T47D (cell line): ENCODE results near the gene MEF2C.
A peak's percentile ranks its signal among the peaks of the same experiment; 100 is the strongest.

ENCODE experiments used
- DNase-seq, 2 experiments: peaks; one replicate each; pipeline versions ENCODE4 v3.0.0 to v3.0.0-alpha.2; 2011 to 2012; ENCODE audit warnings: low read depth in 1 of 2, low spot score in 1 of 2
- JUND ChIP-seq: IDR thresholded peaks from 2 replicates; pipeline ENCODE4 v1.6.1; 2012; ENCODE audit warnings: low read depth
- in situ Hi-C: cut with HindIII; loops from 2 replicates; pipeline ENCODE4 v1.10.0; 2016; ENCODE audit warnings: low sequenced_read_pairs, low pct_unique_long_range_greater_than_20kb

The MEF2C gene

DNA sequence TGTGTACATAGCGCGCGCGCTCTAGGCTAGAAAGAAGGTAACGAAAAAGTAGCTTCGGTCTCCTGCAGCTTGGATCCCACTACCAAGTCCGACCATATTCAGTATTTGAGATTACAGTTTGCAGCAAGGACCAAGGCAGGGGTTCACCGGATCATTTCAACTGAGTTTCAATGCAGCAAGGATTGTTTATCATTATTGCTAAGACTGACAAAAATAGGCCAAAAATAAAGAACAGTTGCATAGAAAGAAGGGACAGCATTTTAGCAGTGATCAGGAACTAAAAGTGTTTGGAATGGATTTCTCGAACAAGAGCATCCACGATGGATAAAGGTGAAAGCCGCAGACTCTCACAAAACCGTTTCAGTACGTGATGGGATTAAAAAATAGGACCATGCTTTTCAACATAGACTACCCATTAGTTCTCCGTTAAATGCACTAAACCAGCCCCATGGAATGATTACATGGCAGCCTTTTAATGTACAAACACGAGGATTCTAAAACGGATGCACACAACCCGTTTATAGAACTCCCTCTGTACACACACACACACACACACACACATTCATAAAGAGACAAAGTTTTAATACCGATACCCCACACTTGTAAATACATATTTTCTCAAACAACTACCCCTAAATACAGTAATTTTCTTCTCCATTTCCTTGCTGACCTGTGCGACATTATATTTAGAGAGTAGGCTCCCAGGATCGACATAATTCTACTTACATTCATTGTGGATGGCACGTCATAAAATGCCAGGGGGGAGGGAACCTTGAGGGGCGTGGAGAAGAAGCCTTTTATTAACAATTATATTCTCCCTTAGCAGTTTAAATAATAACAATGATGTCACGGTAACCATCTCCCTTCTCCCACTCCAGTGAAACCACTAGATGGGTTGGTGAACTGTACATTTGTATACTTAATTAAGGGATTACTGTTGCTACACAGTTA lies 197.1 kb downstream of the MEF2C start:
- in situ Hi-C loops: no loop called here
- no peak for TF ChIP-seq JUND
- no peak for DNase-seq

DNA sequence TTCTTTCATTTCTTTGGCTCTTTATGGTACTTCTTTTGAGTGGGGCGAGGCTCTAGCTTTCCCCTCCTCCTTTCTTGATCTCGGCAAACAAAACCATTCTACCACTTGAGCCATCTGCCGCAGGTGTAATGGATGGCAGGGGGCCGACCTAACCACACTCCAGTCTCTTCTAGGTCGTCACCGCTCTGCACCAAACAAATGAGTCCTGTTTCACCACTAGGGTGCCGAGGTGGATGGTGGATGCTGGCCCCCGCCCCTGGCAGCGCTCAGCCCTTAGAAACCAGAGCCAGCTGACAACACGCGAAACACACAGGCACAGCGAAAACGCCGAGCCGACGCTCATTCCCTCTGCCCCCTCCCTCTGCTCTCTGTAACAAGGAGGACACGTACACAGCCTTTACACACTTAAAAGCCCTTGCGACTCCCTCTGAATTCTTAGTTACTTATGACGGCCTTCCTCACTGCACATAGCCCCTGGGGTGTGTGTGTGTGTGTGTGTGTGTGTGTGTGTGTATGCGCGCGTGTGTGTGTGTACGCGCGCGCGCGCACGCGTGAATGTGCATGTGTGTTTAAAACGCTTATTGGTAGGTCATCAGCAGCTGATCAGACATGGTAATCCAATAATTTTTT lies 199.4 kb downstream of the MEF2C start:
- TF ChIP-seq JUND: no peak
- peak in 1 of 2 experiments; percentile 78 for DNase-seq
- in situ Hi-C loops: no loop called here

DNA sequence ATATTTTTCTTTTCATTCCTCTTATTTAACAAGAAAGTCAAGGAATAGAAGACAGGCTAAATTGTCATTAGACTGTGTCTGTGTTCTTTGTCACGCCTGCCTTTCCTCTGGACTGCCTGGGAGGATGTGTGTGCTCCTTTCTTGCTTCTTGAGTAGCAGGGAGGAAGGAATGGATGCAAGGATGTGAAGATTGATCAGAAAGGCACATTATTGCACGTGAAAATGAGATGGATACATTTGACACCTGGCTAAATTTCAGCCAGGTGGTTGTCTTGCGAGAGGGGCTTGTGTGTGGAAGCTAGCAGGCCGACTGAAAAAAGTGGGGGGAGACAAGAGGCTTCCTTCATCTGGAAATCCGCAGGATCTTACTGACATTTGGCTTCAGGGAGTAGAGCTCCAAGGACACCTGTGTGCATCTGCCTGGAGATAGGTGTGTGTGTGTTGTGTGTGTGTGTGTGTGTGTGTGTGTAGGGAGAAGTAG lies 200.1 kb downstream of the MEF2C start:
- no peak for DNase-seq
- in situ Hi-C loops: no loop called here
- TF ChIP-seq JUND: no peak

DNA sequence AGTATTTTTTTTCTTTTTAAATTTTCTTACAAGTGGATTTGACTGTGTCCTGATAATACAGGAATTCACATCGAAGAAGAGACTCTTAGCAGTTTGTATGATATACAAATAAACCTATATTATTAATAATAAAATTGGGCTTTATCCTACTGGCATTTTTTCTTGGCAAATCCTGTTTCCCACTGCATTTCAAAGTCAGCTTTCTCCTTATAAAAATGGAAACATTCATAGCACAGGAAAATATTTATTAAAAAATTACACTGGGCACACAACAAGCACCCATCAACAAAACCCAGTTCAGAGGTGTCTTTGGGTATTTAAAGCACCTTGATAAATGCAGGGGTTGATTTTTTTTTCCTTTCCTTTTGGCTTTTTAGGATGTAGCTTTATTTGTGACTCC lies 200.9 kb downstream of the MEF2C start:
- in situ Hi-C loops: no loop called here
- TF ChIP-seq JUND: no peak
- no peak for DNase-seq

DNA sequence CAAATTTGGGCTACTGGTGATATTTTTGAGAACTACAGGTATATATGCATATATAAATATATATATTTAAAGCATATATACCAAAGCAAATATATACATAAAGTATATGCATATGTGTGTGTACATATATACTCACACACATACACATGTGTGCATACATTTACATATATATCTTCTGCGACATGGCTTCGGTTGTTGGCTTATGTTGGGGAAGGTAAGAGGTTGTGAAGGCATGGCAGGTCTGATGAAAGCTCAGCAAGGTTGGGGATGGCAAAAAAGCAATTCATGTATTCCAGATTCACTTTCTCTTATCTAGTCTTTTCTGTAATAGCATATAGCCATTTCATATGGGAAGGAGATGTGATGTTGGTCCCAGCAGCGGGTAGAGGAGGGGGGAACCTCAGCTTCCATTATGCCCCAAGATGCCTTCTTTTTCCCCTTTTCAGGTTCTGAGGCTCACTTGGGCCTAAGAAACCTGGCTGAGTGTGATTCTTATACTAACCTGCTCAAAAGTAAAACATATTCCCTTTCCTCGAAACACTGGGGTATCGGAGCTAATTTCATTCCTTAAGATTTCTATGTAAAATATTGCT lies 201.7 kb downstream of the MEF2C start:
- in situ Hi-C loops: no loop called here
- no peak for TF ChIP-seq JUND
- DNase-seq: no peak

DNA sequence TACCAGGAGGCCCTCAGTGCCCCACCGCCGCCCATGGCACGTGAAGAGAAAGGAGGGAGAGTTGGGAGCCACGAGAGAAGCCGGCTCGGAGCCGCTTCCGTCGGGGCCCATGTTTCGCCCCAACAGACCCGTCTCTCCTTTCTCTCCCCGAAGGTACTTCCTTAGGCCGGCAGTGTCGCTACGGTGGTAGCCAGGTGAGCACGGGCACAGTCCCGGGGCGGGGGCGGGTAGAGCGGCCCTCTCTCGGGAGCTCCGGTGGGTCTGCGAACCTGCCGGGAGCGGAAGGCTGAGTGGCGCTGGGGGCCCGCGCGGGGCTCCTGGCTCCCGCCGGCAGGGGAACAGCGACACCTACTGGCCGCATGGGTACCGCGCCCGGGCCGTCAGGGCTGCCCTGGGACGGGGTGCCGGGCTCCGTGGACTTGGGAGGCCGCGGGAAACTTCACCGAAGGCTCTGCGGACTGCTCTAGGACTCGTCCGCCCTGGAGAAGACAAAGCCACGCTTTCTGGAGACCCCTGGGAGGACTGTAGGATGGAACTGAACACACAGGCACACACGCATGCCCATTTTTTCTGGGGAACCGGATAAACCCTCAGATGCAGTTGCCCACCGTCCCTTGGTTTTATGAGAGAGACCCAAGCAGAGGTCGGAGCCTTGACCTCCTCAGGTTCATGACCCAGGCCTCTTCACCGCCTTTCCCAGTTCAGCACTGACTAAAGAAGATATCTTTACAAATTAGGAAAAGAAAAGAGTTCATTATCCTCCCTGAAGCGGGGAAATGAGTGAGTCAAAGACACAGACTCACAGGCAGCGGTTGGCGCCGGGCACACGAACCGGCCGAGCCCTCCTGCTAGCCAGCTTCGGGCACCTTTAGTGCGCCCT lies 202.5 kb downstream of the MEF2C start:
- no peak for TF ChIP-seq JUND
- in situ Hi-C loops: no loop called here
- peak; percentile 78 to 95 for DNase-seq

DNA sequence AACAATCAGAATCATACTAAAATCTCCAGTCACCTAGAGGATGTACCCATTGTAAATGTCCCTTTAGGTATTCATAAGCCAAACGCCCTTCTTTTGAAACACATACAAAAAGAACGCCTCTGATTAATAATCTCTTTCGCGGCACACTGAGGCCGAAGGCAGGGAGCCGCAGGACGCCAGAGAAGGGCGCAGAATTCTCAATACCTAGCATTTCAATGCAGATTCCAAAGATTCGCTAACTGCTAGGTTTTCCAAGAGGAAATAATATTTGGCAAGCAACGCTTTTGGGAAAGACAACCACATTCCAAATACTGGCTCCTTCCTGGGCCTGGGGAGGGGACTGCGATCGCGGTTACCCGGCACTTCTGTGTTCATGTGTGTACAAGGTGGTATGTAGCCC lies 203.3 kb downstream of the MEF2C start:
- in situ Hi-C loops: no loop called here
- no peak for TF ChIP-seq JUND
- no peak for DNase-seq

DNA sequence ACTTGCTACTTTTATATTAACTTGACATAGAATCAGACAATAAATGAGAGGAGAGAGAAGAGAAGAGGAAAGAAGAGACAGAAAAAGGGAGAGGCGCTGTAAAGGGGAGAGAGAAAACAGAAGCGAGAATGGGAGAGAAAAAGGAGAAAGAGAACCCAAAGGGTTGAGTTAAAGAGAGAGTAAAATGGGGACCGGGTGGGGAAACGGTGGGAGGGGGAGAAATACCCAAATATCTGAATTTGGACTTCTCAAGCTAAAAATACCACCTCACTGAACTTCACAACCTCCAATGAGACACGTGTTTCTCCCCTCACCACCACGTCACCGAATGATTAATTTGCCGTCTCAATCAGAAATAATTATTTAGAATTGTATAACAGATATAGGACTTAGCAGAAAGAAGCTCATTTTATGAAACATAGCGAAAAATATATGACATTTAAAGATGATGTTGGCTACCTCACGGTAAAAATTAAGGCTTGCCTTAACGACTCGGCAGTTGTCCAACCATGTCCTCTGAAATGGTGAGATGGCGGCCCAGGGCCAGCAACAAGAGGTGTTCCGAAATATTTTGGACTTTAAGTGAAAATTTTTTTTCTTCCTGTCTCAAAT lies 204.1 kb downstream of the MEF2C start:
- in situ Hi-C loops: no loop called here
- TF ChIP-seq JUND: no peak
- DNase-seq: no peak

DNA sequence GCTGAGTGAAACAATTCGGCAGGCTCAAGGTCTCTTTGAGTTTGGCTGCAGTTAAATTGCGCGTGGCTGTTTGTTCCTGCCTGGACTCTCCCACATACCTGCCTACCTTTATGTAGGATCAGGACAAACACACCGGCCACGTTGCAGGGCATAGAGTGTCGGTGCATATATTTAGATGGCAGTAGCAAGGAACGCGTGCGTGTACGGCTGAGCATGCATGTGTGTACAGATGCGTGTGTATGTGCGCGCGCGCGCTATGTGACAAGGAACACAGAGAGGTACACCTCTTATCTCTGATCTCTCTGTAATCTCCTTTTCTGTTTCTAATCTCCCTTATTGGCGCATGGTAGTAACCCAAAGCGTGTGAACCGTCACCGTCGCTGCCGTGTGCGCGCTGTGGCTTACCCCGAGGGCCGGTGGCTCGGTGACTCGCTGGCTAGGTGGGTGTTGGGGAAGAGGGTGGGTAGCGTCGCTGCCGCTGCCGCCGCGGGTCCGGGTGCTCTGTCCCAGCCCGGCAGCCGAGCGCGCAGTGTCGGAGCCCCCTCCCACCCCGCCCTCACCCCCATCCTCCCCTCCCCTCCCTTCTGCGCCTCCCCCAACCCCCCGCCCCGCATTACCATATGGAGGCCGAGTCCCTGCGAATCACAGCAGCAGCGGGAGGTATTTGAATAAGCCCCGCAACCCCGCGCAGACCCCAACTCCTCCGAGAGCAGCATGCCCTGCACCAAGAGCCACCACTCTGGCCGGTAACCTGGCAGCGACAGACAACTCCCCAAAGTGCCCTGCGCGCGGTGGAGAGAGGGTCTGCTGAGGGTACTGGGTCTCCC lies 204.8 kb downstream of the MEF2C start:
- TF ChIP-seq JUND: no peak
- no peak for DNase-seq
- in situ Hi-C loops: no loop called here

DNA sequence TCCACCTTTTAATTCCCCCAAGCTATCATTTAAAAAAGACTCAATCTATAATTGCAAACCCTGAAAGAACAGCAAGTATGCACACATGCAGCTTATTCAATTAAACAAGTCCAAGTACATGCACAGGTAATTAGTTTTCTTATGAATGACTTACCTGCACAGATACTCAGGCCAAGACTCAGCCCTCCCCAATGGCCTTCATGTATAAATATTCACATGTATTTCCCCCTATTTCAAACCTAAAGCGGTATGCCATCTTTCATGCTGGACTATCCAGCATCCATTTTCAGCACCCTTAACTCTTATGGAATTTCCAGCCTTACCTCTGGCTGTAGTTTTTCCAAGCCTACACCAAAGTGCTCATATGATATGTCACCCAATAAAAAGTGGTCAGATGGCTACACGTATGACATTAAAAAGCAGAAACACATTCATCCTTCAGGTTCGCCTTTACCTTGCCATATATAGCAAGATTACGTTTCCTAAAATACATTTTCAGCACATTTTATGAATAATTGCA lies 205.5 kb downstream of the MEF2C start:
- in situ Hi-C loops: no loop called here
- TF ChIP-seq JUND: no peak
- no peak for DNase-seq

DNA sequence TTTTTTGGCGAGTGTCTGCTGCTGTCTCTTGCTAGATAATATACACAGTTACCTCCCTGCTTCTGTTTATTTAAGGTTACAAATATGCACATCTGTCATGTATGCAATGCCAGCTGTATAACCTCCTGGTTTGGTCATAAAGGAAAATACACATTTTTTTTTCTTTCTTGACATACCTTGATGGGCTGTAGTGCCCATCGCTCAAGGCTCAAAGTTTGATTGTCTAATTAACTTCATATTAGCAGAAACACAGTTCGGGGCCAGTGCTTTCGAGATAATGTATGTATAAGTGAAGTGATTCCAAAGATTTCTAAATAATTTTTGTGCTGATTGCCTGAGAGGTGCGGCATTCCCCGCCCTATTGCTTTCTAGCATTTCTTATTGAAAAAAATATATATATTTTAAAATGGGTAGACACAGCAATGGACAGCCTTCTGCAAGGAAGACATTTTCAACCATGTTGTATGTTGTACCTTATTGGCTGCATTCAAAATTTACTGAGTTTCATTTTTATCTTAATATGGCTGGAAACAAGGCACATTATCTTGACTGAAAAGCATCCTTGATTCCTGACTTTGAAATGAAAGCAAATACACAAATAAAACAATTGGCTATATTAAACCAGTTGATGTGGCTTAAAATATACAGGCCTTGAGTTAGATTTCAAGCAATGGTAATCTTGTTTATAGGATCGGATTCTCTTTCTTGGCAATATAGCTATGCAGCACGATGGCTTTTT lies 206.2 kb downstream of the MEF2C start:
- in situ Hi-C loops: no loop called here
- DNase-seq: no peak
- TF ChIP-seq JUND: no peak
